Effector memory CD8-positive, alpha-beta T cell (primary cell): ENCODE data around the gene CDX2.
A peak's percentile ranks its signal among the peaks of the same experiment; 100 is the strongest.

Experiments used
- ATAC-seq: fragments of 150-1000 bp; cut with Tn5 transposase; replicated peaks from 2 replicates; pipeline ENCODE4 v1.10.0; 2021; ENCODE audit warnings: mild to moderate bottlenecking, moderate library complexity
- DNase-seq, 3 experiments: peaks; one replicate each; pipeline ENCODE4 v3.0.0; 2021
- H3K27ac Mint-ChIP-seq, 2 donors: one replicate each; pipeline ENCODE4 v1.8.0; 2022; ENCODE audit warnings: mild to moderate bottlenecking in 2 of 2, mixed read lengths in 2 of 2, moderate library complexity in 2 of 2
- H3K27me3 Mint-ChIP-seq, 2 donors: one replicate each; pipeline ENCODE4 v1.8.0; 2022; ENCODE audit warnings: mixed read lengths in 2 of 2
- H3K36me3 Mint-ChIP-seq: one replicate; pipeline ENCODE4 v1.8.0; 2022; ENCODE audit warnings: mild to moderate bottlenecking, moderate library complexity, mixed read lengths; ENCODE audit not compliant: insufficient read depth
- H3K4me1 Mint-ChIP-seq, 2 donors: one replicate each; pipeline ENCODE4 v1.8.0; 2022; ENCODE audit warnings: low read depth in 2 of 2, mixed read lengths in 2 of 2
- H3K4me3 Mint-ChIP-seq, 2 donors: one replicate each; pipeline ENCODE4 v1.8.0; 2022; ENCODE audit warnings: mild to moderate bottlenecking in 2 of 2, mixed read lengths in 2 of 2, moderate library complexity in 2 of 2
- H3K9me3 Mint-ChIP-seq, 2 donors: one replicate each; pipeline ENCODE4 v1.8.0; 2022; ENCODE audit warnings: mixed read lengths in 2 of 2

The CDX2 gene

GRCh38 chr13:27926644-27927434 is 42.3 kb downstream of the CDX2 start:
- ATAC-seq = no peak
- H3K9me3 Mint-ChIP-seq = no peaks in the 10 kb centered on the region
- peak overlapping the region; percentile 38 to 64 for H3K4me3 Mint-ChIP-seq
- H3K36me3 Mint-ChIP-seq = peaks cover under 1% of the 10 kb centered on the region
- no peak for DNase-seq
- peaks cover 12 to 23% of the 10 kb centered on the region in 2 donors for H3K4me1 Mint-ChIP-seq
- no peak overlapping the region for H3K27ac Mint-ChIP-seq
- peaks cover 93 to 99% of the 10 kb centered on the region in 2 donors for H3K27me3 Mint-ChIP-seq

GRCh38 chr13:27925220-27925991 is 43.7 kb downstream of the CDX2 start:
- Mint-ChIP-seq H3K36me3 (peaks cover 4% of the 10 kb centered on the region), H3K4me1 (peaks cover 18 to 29% of the 10 kb centered on the region in 2 donors), H3K9me3 (no peaks in the 10 kb centered on the region), H3K4me3 (no peak overlapping the region), H3K27ac (no peak overlapping the region), H3K27me3 (peaks cover 85 to 96% of the 10 kb centered on the region in 2 donors)
- ATAC-seq (no peak), DNase-seq (no peak)

DNA sequence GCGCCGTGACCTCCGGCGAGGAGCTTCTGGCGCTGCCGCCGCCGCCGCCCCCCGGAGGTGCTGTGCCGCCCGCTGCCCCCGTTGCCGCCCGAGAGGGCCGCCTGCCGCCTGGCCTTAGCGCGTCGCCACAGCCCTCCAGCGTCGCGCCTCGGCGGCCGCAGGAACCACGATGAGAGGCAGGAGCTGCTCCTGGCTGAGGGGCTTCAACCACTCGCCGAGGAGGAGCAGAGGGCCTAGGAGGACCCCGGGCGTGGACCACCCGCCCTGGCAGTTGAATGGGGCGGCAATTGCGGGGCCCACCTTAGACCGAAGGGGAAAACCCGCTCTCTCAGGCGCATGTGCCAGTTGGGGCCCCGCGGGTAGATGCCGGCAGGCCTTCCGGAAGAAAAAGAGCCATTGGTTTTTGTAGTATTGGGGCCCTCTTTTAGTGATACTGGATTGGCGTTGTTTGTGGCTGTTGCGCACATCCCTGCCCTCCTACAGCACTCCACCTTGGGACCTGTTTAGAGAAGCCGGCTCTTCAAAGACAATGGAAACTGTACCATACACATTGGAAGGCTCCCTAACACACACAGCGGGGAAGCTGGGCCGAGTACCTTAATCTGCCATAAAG is 44.5 kb downstream of the CDX2 start:
- DNase-seq (no peak), ATAC-seq (no peak)
- Mint-ChIP-seq H3K9me3 (no peaks in the 10 kb centered on the region), H3K4me3 (no peak overlapping the region), H3K27me3 (peaks cover 79 to 96% of the 10 kb centered on the region in 2 donors), H3K36me3 (peaks cover 4% of the 10 kb centered on the region), H3K4me1 (peaks cover 18 to 29% of the 10 kb centered on the region in 2 donors), H3K27ac (no peak overlapping the region)

- no peak overlapping the region for H3K27ac Mint-ChIP-seq
- peaks cover 18 to 29% of the 10 kb centered on the region in 2 donors for H3K4me1 Mint-ChIP-seq
- ATAC-seq (no peak), DNase-seq (no peak)
- H3K36me3 Mint-ChIP-seq = peaks cover 4% of the 10 kb centered on the region
- no peak overlapping the region for H3K4me3 Mint-ChIP-seq
- peaks cover 79 to 96% of the 10 kb centered on the region in 2 donors for H3K27me3 Mint-ChIP-seq
- H3K9me3 Mint-ChIP-seq = no peaks in the 10 kb centered on the region
Measured at GRCh38 chr13:27923794-27924528, 45.2 kb downstream of the CDX2 start.

GRCh38 chr13:27922883-27923612 is 46.1 kb downstream of the CDX2 start:
- Mint-ChIP-seq H3K9me3 (no peaks in the 10 kb centered on the region), H3K4me1 (peaks cover 18 to 34% of the 10 kb centered on the region in 2 donors), H3K36me3 (peaks cover 4% of the 10 kb centered on the region), H3K27me3 (peaks cover 79 to 96% of the 10 kb centered on the region in 2 donors), H3K27ac (no peak overlapping the region), H3K4me3 (peak overlapping the region in 1 of 2 donors; percentile 8)
- DNase-seq = no peak
- no peak for ATAC-seq

DNA sequence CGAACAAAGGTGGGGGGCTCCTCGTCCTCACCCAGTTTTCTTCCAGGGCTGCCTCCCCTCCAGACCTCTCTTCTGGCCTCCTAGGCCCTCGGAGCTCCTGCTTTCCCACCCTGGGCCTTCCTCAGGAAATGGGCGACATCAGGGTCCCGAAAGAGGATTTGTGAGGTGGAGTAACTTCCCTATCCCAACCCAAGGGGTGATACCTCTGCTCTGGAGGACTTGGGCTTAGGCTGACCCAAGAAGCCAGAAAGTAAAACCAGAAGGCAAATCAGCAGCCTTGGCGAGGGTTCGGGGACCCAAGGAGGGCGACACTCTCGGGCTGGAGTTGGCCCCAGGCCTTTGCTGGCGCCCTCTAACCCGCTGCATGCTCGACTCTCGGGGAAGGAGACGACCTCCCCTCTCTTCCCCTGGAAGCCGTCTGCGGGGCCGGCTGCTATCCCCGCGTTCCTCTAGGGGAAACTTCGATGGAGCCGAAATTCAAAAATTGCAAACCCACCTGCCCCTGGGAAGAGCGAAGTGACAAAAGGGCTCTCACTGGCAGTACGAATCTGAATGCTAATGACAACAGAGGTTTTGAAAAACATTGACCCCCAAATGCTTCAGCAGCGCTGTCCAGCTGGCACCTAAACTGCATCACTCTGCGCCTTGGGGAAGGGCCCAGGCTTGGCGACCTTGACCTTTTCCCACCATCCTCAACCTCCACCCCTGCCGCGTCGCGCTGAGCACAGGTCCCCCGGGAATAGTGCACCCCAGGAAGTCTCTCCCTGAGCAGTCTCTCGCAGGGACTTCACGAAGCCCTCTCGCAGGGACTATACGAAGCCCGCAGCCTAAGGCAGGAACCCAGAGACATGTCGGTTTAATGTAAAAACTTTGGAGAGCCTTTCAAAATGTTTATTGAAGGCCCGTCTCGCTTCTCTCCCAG is 46.9 kb downstream of the CDX2 start:
- DNase-seq (no peak), ATAC-seq (no peak)
- H3K27me3 Mint-ChIP-seq = peaks cover 79 to 96% of the 10 kb centered on the region in 2 donors
- H3K9me3 Mint-ChIP-seq = no peaks in the 10 kb centered on the region
- H3K36me3 Mint-ChIP-seq = peaks cover 4% of the 10 kb centered on the region
- H3K4me1 Mint-ChIP-seq = peaks cover 19 to 33% of the 10 kb centered on the region in 2 donors
- peak overlapping the region; percentile 45 to 80 for H3K4me3 Mint-ChIP-seq
- no peak overlapping the region for H3K27ac Mint-ChIP-seq

- Mint-ChIP-seq H3K4me1 (peaks cover 15 to 30% of the 10 kb centered on the region in 2 donors), H3K4me3 (peak overlapping the region; percentile 45 to 80), H3K27ac (no peak overlapping the region), H3K9me3 (no peaks in the 10 kb centered on the region), H3K36me3 (peaks cover 4% of the 10 kb centered on the region), H3K27me3 (peaks cover 79 to 96% of the 10 kb centered on the region in 2 donors)
- DNase-seq (no peak), ATAC-seq (peak; percentile 29)
Measured at GRCh38 chr13:27921421-27921960, 47.6 kb downstream of the CDX2 start.

DNA sequence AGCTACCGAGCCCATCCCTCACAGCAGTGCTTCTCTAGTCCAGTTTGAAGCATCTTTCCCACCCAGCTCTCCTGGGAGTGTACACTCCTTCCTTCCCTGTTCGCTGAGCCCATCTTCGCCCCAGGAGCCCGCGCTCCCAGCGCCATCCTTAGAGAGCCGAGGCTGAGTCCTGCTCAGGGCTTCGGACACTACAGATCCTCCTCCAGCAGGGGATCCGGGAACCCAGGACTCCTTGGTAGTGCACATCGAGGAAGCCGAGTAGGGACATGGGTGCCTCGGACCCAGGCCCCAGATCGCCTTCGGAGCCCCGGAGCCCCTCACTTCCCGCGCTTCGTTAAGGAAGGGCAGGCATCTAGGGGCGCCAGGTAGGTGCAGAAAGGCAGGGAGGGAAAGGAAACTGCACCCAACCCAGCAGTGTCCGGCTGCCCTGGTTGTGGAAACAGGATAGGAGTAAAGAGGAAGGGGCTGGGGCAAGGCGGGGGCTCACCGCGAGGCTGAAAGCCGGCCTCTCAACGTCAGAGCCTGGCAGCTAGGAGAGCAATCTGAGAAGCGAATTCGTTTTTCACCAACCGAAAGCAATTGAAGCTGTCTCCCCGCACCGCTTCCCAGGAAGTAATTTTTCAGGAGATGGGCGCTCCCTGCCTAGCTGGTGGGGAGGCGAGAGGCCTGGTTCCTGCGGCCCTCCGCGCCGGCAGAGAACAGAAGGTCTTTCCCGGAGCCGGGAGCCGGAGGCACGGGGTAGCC is 48.3 kb downstream of the CDX2 start:
- peaks cover 76 to 96% of the 10 kb centered on the region in 2 donors for H3K27me3 Mint-ChIP-seq
- H3K4me3 Mint-ChIP-seq = peak overlapping the region; percentile 69 to 80
- no peak for DNase-seq
- H3K27ac Mint-ChIP-seq = no peak overlapping the region
- H3K4me1 Mint-ChIP-seq = peaks cover 14 to 31% of the 10 kb centered on the region in 2 donors
- peaks cover 4% of the 10 kb centered on the region for H3K36me3 Mint-ChIP-seq
- ATAC-seq = no peak
- H3K9me3 Mint-ChIP-seq = no peaks in the 10 kb centered on the region

- Mint-ChIP-seq H3K27me3 (peaks cover 76 to 96% of the 10 kb centered on the region in 2 donors), H3K4me3 (peak within 1 kb of the TSS; percentile 69 to 80), H3K36me3 (peaks cover 4% of the 10 kb centered on the region), H3K4me1 (peaks cover 10 to 33% of the 10 kb centered on the region in 2 donors), H3K27ac (no peak within 1 kb of the TSS), H3K9me3 (no peaks in the 10 kb centered on the region)
- ATAC-seq = no peak
- DNase-seq = no peak
Measured at GRCh38 chr13:27919934-27920676, 49.0 kb downstream of the CDX2 start, which contains the start of gene PDX1. Gene PDX1 (plus strand): TSS chr13:27920000. CDS start chr13:27920139, 139 bp downstream.

DNA sequence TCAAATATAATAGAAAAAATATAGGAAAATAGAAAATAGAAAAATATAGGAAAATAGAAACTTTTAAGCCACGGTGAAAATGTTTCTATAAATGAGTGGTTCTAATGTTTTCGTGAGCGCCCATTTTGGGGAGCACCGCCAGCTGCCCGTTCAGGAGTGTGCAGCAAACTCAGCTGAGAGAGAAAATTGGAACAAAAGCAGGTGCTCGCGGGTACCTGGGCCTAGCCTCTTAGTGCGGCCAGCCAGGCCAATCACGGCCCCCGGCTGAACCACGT is 49.5 kb downstream of the CDX2 start:
- Mint-ChIP-seq H3K27ac (no peak overlapping the region), H3K4me1 (peaks cover 10 to 33% of the 10 kb centered on the region in 2 donors), H3K4me3 (no peak overlapping the region), H3K27me3 (peaks cover 77 to 97% of the 10 kb centered on the region in 2 donors), H3K36me3 (peaks cover 4% of the 10 kb centered on the region), H3K9me3 (no peaks in the 10 kb centered on the region)
- DNase-seq (no peak), ATAC-seq (no peak)
